GM23338 (cell line): Measurements from ENCODE around the gene PTPA. TPM values are rescaled to one million over a fixed set of nuclear protein-coding genes. Genes with fewer than 3 reads are reported as not detected.

Experiments
- ATAC-seq: fragments of 200-7000 bp; cut with Tn5 transposase; 3 replicates; pipeline ENCODE4 v1.9.1; 2020
- DNase-seq: peaks from one replicate; pipeline ENCODE4 v3.0.0-alpha.2; 2015; ENCODE audit warnings: low spot score
- H2AFZ ChIP-seq: fragments of 200-600 bp; sonication (generic); 2 replicates; pipeline ENCODE4 v1.8.0; 2016; ENCODE audit warnings: antibody characterized with exemption, mild to moderate bottlenecking, moderate library complexity
- H3F3A ChIP-seq: fragments of 200-600 bp; sonication (generic); replicated peaks from 2 replicates; pipeline ENCODE4 v1.8.0; 2017; ENCODE audit warnings: antibody characterized with exemption, mixed run types, low read depth
- H3K27ac ChIP-seq: fragments of 200-600 bp; sonication (generic); 2 replicates; pipeline ENCODE4 v1.6.1; 2016; ENCODE audit warnings: low read depth
- H3K27me3 ChIP-seq: fragments of 200-600 bp; sonication (generic); 2 replicates; pipeline ENCODE4 v1.8.0; 2016; ENCODE audit warnings: mild to moderate bottlenecking, mixed run types, moderate library complexity; ENCODE audit not compliant: insufficient read depth
- H3K36me3 ChIP-seq: fragments of 200-600 bp; sonication (generic); 2 replicates; pipeline ENCODE4 v1.8.0; 2016; ENCODE audit warnings: mild to moderate bottlenecking; ENCODE audit not compliant: insufficient read depth
- H3K4me1 ChIP-seq: fragments of 200-600 bp; sonication (generic); 2 replicates; pipeline ENCODE4 v1.8.0; 2016; ENCODE audit warnings: mild to moderate bottlenecking, moderate library complexity; ENCODE audit not compliant: insufficient read depth
- H3K4me2 ChIP-seq: fragments of 200-600 bp; sonication (generic); 2 replicates; pipeline ENCODE4 v1.7.1; 2017; ENCODE audit warnings: mixed run types
- H3K4me3 ChIP-seq: fragments of 200-600 bp; sonication (generic); 2 replicates; pipeline ENCODE4 v1.6.1; 2016; ENCODE audit warnings: mixed run types
- H3K79me2 ChIP-seq: fragments of 200-600 bp; sonication (generic); replicated peaks from 2 replicates; pipeline ENCODE4 v1.8.0; 2017; ENCODE audit warnings: mild to moderate bottlenecking; ENCODE audit not compliant: insufficient read depth
- H3K9me2 ChIP-seq: fragments of 200-600 bp; sonication (generic); 2 replicates; pipeline ENCODE4 v1.8.0; 2017; ENCODE audit not compliant: insufficient read depth
- H4K20me1 ChIP-seq: fragments of 200-600 bp; sonication (generic); replicated peaks from 2 replicates; pipeline ENCODE4 v1.8.0; 2017; ENCODE audit warnings: mild to moderate bottlenecking; ENCODE audit not compliant: insufficient read depth
- H3K27ac Mint-ChIP-seq: 2 replicates; pipeline ENCODE4 v1.8.0; 2020; ENCODE audit warnings: inconsistent platforms, mild to moderate bottlenecking, moderate library complexity, mixed read lengths
- H3K27me3 Mint-ChIP-seq: 3 replicates; pipeline ENCODE4 v1.8.0; 2022; ENCODE audit warnings: low read depth, mild to moderate bottlenecking, moderate library complexity, mixed read lengths, inconsistent platforms; ENCODE audit not compliant: insufficient read depth, poor library complexity
- H3K36me3 Mint-ChIP-seq: 3 replicates; pipeline ENCODE4 v1.8.0; 2021; ENCODE audit warnings: low read depth, mild to moderate bottlenecking, inconsistent platforms, moderate library complexity, mixed read lengths
- H3K4me1 Mint-ChIP-seq: 3 replicates; pipeline ENCODE4 v1.8.0; 2020; ENCODE audit warnings: mild to moderate bottlenecking, inconsistent platforms, mixed read lengths
- H3K4me3 Mint-ChIP-seq: 3 replicates; pipeline ENCODE4 v1.8.0; 2021; ENCODE audit warnings: moderate library complexity, mild to moderate bottlenecking, inconsistent platforms, mixed read lengths
- H3K9me3 Mint-ChIP-seq: 3 replicates; pipeline ENCODE4 v1.8.0; 2020; ENCODE audit warnings: moderate library complexity, mild to moderate bottlenecking, inconsistent platforms, mixed read lengths
- CTCF ChIP-seq, 2 experiments: fragments of 200-600 bp in 1 of 2; sonication (generic) in 1 of 2; conservative IDR thresholded peaks; 2 replicates each; pipeline versions ENCODE4 v1.5.1 to v1.6.1; 2016 to 2017; ENCODE audit warnings: antibody characterized with exemption in 2 of 2, low read depth in 2 of 2, mild to moderate bottlenecking in 2 of 2, moderate library complexity in 1 of 2
- ETS1 ChIP-seq: IDR thresholded peaks from 2 replicates; pipeline ENCODE4 v1.6.1; 2016; ENCODE audit warnings: antibody characterized with exemption
- EZH2 ChIP-seq: fragments of 200-600 bp; sonication (generic); IDR thresholded peaks from one replicate; pipeline ENCODE4 v1.8.0; 2017; ENCODE audit warnings: antibody characterized with exemption, mild to moderate bottlenecking, low read depth; ENCODE audit not compliant: unreplicated experiment
- EZH2phosphoT487 ChIP-seq: fragments of 200-600 bp; sonication (generic); IDR thresholded peaks from one replicate; pipeline ENCODE4 v1.8.1; 2018; ENCODE audit warnings: antibody characterized with exemption; ENCODE audit not compliant: unreplicated experiment
- JUNB ChIP-seq: IDR thresholded peaks from one replicate; pipeline ENCODE4 v1.6.1; 2016; ENCODE audit warnings: antibody characterized with exemption; ENCODE audit not compliant: unreplicated experiment
- NANOG ChIP-seq: IDR thresholded peaks from 2 replicates; pipeline ENCODE4 v1.6.1; 2016; ENCODE audit warnings: antibody characterized with exemption, borderline replicate concordance
- REST ChIP-seq: IDR thresholded peaks from one replicate; pipeline ENCODE4 v1.6.1; 2018; ENCODE audit warnings: antibody characterized with exemption; ENCODE audit not compliant: unreplicated experiment
- STAT1 ChIP-seq: IDR thresholded peaks from one replicate; pipeline ENCODE4 v1.6.1; 2016; ENCODE audit warnings: antibody characterized with exemption; ENCODE audit not compliant: unreplicated experiment
- ZNF114 ChIP-seq: fragments of 250-450 bp; sonication (Bioruptor Pico); IDR thresholded peaks from 2 replicates; pipeline ENCODE4 v1.5.0; 2020; ENCODE audit warnings: mild to moderate bottlenecking, moderate library complexity
- ZNF331 ChIP-seq: fragments of 250-450 bp; sonication (Bioruptor Pico); IDR thresholded peaks from 2 replicates; pipeline ENCODE4 v1.5.0; 2020; ENCODE audit warnings: low read depth, mild to moderate bottlenecking, moderate library complexity
- ZNF462 ChIP-seq: fragments of 250-450 bp; sonication (Bioruptor Pico); IDR thresholded peaks from 2 replicates; pipeline ENCODE4 v1.5.0; 2020; ENCODE audit warnings: mild to moderate bottlenecking, moderate library complexity
- polyA plus RNA-seq: library from polyadenylated mRNA; unstranded; fragments of >200 nt; fragmentation: Nextera tagmentation; extraction: Ambion mirVana; gene quantifications from 2 replicates; pipeline ENCODE4 v1.2.1, GENCODE V29; 2016
- total RNA-seq: library from RNA; depleted of rRNA; stranded (reverse); fragments of >200 nt; shearing (Covaris generic); gene quantifications from 2 replicates; pipeline ENCODE4 v1.2.3, GENCODE V29; 2014

Gene PTPA
- total and polyA plus RNA-seq, 2 experiments from 2014 or later: 53.9 to 122 TPM

GRCh38 chr9:129063061-129063460, 48.2 kb upstream of the PTPA start:
- Mint-ChIP-seq H3K4me3 (no peak overlapping the region), H3K27me3 (peaks cover 1% of the 10 kb centered on the region), H3K36me3 (peaks cover 46% of the 10 kb centered on the region), H3K27ac (no peak overlapping the region), H3K9me3 (no peaks in the 10 kb centered on the region), H3K4me1 (no peaks in the 10 kb centered on the region)
- TF ChIP-seq ZNF331 (CRISPR knock-in tag) (no peak), ZNF114 (CRISPR knock-in tag) (no peak), NANOG (no peak), ETS1 (no peak), REST (no peak), EZH2 (no peak), CTCF (conservative IDR thresholded peaks at IDR 0.05; ENCODE audit: low read depth in 2 of 2) (no peak), JUNB (no peak), STAT1 (no peak), ZNF462 (CRISPR knock-in tag) (no peak), EZH2phosphoT487 (no peak)
- DNase-seq (no peak), ATAC-seq (no peak)
- Histone ChIP-seq H3K27me3 (no peaks in the 10 kb centered on the region), H3K4me3 (no peak overlapping the region), H4K20me1 (no peaks in the 10 kb centered on the region), H2AFZ (no peak overlapping the region), H3K27ac (no peak overlapping the region), H3F3A (no peaks in the 10 kb centered on the region), H3K9me2 (no peaks in the 10 kb centered on the region), H3K4me1 (no peaks in the 10 kb centered on the region), H3K79me2 (no peaks in the 10 kb centered on the region), H3K4me2 (no peak overlapping the region), H3K36me3 (no peaks in the 10 kb centered on the region; the same call in 1 of the 2 replicates)
